ENCODE data around the gene LRP3. TPM values are rescaled to one million over a fixed set of nuclear protein-coding genes. Genes with fewer than 3 reads are reported as not detected.

The LRP3 gene
- total and polyA plus RNA-seq, 2 of the 13 experiments (the other 11 are each of a cell fraction or from before 2014, with no cell fraction given) = 17.6 to 51.6 TPM

DNA sequence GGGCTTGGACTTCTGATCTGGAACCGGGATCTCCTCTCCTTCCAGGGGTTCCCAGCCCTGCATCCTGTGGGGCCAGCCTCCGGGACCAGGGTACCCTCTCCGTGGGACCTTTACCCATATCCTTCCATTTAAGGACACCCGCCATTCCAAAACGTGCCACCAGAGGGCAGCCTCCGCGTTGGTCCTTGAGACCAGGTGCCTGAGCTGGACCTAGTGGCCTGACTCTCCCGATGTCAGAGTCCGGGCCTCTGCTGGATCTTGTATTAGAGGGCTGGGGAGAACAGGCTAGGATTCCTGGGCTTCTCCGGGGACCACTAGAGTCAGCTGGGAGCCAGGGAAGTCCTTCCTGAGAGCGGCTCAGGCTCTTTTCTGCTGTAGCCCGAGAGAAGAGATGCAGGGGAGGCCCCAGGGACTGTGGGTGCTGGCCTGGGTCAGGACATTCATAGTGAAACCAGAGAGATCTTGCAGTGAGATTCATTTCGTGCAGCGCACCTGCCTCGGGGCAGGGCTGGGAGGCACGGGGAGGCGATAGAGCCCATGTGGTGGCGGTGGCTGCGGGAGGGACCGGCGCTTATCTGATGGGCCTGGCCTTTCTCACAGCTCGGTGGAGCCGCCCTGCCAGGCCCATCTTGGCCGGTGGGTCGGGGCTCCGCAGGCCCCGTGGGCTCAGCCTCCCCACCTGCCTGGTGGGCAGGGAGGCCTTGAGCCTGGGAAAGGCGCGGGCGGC lies 41.3 kb downstream of the LRP3 start (continued):
- TF ChIP-seq, protein P1, sequence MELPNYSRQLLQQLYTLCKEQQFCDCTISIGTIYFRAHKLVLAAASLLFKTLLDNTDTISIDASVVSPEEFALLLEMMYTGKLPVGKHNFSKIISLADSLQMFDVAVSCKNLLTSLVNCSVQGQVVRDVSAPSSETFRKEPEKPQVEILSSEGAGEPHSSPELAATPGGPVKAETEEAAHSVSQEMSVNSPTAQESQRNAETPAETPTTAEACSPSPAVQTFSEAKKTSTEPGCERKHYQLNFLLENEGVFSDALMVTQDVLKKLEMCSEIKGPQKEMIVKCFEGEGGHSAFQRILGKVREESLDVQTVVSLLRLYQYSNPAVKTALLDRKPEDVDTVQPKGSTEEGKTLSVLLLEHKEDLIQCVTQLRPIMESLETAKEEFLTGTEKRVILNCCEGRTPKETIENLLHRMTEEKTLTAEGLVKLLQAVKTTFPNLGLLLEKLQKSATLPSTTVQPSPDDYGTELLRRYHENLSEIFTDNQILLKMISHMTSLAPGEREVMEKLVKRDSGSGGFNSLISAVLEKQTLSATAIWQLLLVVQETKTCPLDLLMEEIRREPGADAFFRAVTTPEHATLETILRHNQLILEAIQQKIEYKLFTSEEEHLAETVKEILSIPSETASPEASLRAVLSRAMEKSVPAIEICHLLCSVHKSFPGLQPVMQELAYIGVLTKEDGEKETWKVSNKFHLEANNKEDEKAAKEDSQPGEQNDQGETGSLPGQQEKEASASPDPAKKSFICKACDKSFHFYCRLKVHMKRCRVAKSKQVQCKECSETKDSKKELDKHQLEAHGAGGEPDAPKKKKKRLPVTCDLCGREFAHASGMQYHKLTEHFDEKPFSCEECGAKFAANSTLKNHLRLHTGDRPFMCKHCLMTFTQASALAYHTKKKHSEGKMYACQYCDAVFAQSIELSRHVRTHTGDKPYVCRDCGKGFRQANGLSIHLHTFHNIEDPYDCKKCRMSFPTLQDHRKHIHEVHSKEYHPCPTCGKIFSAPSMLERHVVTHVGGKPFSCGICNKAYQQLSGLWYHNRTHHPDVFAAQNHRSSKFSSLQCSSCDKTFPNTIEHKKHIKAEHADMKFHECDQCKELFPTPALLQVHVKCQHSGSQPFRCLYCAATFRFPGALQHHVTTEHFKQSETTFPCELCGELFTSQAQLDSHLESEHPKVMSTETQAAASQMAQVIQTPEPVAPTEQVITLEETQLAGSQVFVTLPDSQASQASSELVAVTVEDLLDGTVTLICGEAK (IDR thresholded peaks at IDR 0.05) = no peak
- TF ChIP-seq, protein P1 (CRISPR knock-in tag; IDR thresholded peaks at IDR 0.05) = 0 out of 2 replicates have a peak, but pooled peaks have one; percentile 31
- TF ChIP-seq, protein P2, sequence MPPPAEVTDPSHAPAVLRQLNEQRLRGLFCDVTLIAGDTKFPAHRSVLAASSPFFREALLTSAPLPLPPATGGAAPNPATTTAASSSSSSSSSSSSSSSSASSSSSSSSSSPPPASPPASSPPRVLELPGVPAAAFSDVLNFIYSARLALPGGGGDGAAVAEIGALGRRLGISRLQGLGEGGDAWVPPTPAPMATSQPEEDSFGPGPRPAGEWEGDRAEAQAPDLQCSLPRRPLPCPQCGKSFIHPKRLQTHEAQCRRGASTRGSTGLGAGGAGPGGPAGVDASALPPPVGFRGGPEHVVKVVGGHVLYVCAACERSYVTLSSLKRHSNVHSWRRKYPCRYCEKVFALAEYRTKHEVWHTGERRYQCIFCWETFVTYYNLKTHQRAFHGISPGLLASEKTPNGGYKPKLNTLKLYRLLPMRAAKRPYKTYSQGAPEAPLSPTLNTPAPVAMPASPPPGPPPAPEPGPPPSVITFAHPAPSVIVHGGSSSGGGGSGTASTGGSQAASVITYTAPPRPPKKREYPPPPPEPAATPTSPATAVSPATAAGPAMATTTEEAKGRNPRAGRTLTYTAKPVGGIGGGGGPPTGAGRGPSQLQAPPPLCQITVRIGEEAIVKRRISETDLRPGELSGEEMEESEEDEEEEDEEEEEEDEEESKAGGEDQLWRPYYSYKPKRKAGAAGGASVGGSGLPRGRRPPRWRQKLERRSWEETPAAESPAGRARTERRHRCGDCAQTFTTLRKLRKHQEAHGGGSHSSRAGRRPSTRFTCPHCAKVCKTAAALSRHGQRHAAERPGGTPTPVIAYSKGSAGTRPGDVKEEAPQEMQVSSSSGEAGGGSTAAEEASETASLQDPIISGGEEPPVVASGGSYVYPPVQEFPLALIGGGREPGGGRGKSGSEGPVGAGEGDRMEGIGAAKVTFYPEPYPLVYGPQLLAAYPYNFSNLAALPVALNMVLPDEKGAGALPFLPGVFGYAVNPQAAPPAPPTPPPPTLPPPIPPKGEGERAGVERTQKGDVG (CRISPR knock-in tag; IDR thresholded peaks at IDR 0.05; ENCODE audit: borderline replicate concordance) = 0 out of 2 replicates have a peak, but pooled peaks have one; percentile 35
- TF ChIP-seq ZMAT3 (CRISPR knock-in tag; conservative IDR thresholded peaks at IDR 0.05) (peak; percentile 58; the same call in 1 of the 2 replicates), HHEX (CRISPR knock-in tag; IDR thresholded peaks at IDR 0.05) (no peak), ZSCAN25 (CRISPR knock-in tag; IDR thresholded peaks at IDR 0.05) (peak; percentile 59; the same call in 1 of the 2 replicates), ZBTB8A (CRISPR knock-in tag; IDR thresholded peaks at IDR 0.05; ENCODE audit: borderline replicate concordance, low read depth) (no peak), THYN1 (CRISPR knock-in tag; IDR thresholded peaks at IDR 0.05; ENCODE audit: borderline replicate concordance, low read depth) (no peak), PPARG (CRISPR knock-in tag; conservative IDR thresholded peaks at IDR 0.05) (peak; percentile 49; the same call in 1 of the 2 replicates), RXRB (CRISPR knock-in tag; IDR thresholded peaks at IDR 0.05; ENCODE audit: borderline replicate concordance) (peak; percentile 33; the same call in 1 of the 2 replicates), FOSL2 (CRISPR knock-in tag; IDR thresholded peaks at IDR 0.05) (0 out of 2 replicates have a peak, but pooled peaks have one; percentile 23), HOXA7 (CRISPR knock-in tag; IDR thresholded peaks at IDR 0.05) (no peak), ZNF331 (CRISPR knock-in tag; IDR thresholded peaks at IDR 0.05) (peak; percentile 63; the same call in 1 of the 2 replicates)
- TF ChIP-seq, protein P3, sequence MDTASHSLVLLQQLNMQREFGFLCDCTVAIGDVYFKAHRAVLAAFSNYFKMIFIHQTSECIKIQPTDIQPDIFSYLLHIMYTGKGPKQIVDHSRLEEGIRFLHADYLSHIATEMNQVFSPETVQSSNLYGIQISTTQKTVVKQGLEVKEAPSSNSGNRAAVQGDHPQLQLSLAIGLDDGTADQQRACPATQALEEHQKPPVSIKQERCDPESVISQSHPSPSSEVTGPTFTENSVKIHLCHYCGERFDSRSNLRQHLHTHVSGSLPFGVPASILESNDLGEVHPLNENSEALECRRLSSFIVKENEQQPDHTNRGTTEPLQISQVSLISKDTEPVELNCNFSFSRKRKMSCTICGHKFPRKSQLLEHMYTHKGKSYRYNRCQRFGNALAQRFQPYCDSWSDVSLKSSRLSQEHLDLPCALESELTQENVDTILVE (CRISPR knock-in tag; IDR thresholded peaks at IDR 0.05) = 0 out of 2 replicates have a peak, but pooled peaks have one; percentile 39
